Stimulated activated CD4-positive, alpha-beta T cell treated with anti-CD3 and anti-CD28 coated beads, Interleukin-2, amount 100 ng/mL, for 24 hours (primary cell): ENCODE data around the gene ZFP28.

Source experiments
- DNase-seq, 2 donors: peaks; one replicate each; pipeline ENCODE4 v3.0.0-alpha.2; 2020

ZFP28 gene

GRCh38 chr19:56538761-56539263 lies at the start of gene ZFP28:
TSS of gene ZFP28 (plus strand) at chr19:56538948. CDS start at chr19:56539019, 71 bp downstream.
- peak; percentile 75 for DNase-seq

- DNase-seq = no peak
Observed at GRCh38 chr19:56491399-56491798, 47.3 kb upstream of the ZFP28 start.

DNA sequence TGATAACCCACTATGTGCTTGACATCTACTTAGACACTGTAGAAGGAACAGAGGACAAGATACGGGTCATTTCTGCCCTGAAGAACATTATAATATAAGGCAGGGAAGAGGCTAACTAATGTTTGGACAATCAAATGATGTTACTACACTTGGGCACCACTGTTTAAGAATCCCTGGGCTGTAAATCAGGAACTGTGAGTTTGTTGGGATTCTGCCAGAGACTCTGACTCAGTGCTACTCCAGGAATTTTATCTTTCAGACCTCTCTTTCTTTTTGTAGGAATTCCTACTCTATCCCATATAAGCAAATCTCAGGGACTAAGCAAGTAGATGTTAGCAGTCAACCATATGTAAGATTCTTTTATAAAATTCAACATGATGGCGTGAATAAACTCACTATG lies 34.2 kb upstream of the ZFP28 start:
- no peak for DNase-seq

DNA sequence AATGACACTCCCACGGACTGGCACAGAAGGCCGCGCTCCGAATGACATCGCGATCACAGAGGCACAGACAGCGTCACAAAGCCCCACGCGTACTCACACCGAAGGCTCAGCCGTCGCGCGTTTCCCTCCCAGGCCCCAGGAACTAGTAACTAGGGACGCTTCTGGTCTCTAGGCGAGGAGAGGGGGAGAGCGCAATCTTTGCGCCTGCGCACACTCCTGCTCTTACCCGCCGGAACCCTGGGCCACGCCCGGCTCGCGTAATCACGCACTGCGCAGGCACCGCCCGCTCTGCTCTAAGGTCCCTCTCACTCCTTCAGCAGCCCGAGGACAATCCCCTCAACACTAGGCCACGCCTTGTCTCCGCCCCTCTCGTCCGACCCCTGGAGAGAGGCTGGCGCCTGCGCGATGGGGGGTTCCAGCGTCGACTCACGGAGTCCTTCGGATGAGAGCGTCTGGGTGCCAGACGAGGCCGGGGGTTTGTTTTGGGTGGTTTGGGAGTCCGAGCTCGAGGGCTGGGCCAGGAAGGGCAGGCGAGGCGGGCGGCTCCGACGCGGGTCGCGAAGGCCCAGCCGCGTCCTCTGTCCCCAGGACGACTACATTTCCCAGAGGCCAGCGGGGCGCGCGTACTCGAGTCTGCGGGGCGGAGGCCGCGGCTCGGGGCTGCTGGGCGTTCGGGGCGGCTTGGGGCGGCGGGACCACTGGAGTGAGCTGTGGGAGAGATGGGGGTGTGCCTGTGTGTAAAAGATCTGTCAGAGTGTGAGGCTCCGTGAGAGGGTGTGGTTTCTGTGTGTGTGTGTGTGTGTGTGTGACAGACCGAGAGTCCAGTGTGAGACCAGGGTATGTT lies 31.1 kb upstream of the ZFP28 start, which contains the start of gene ZNF471:
ZNF471 (plus strand) TSS at position 410 of the 844 bp plus-strand sequence. CDS start 3,717 bp downstream, outside the sequence.
- peak; percentile 77 for DNase-seq

DNA sequence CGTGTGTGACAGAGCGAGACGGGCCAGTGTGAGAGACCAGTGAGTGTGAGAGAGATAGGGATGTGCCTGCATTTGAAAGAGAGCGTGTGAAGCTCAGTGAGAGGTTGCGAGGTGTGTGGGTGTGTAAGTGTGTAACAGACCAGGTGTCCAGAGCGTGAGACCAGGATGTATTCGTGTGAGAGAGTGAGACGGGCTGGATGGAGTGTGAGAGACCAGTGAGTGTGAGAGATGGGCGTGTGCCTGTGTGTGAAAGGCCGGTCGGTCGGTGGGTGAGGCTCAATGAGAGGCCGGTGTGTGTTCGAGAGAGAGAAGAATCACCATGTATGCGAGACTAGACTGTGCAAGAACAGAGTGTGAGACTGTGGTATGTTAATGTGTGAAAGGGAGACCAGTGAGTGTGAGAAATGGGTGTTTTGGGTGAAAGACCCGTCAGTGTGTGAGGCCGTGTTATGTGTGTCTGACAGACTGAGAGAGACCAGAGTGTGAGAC lies 30.4 kb upstream of the ZFP28 start:
- no peak for DNase-seq

- DNase-seq = no peak
Observed at GRCh38 chr19:56525214-56525860, 13.4 kb upstream of the ZFP28 start.

GRCh38 chr19:56537442-56537841 lies 1.3 kb upstream of the ZFP28 start:
- DNase-seq = no peak

DNA sequence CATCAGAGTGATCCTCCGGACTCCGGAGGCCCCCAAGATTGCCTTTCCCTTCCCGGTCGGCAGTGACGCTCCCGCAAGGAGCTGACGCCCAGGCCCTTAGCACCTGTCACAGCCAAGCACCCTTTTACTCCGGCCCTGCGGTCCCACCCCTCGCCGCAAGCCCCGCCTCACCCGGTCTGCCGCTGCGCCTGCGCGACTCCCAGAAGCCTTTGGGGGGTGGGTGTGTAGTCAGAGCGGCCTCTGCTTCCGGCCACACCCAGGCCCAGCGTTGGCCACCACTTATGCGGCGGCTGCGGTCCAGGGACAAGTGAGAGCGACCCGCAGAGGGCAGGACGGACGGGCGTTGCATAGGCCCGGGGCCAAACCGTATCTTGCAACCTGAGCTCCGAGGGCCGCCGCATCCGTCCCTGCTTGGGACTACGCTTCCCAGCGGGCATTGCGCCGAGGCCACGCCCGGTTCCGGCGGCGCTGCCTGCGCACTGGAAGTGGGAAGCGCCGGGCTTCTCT lies 441 bp upstream of the ZFP28 start:
- DNase-seq = peak; percentile 84 to 91

DNA sequence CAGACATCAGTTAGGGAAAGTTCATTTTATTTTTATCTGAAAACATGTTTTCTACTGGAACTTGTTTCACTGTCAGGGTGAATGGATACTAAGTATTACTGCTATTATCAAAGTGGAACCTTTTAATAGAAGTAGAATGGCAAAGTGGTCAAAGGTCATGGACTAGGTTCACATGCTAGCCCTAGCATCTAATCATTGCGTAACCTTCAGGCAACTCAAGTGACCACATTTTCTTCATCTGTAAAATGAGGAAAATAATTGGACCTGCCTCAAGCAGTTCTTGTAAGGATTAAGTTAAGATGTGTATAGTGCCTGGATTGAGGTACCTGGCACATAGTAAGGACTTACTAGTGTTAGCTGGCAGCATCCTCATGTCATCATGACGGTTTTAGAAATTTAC lies 5.0 kb downstream of the ZFP28 start:
- no peak for DNase-seq

DNA sequence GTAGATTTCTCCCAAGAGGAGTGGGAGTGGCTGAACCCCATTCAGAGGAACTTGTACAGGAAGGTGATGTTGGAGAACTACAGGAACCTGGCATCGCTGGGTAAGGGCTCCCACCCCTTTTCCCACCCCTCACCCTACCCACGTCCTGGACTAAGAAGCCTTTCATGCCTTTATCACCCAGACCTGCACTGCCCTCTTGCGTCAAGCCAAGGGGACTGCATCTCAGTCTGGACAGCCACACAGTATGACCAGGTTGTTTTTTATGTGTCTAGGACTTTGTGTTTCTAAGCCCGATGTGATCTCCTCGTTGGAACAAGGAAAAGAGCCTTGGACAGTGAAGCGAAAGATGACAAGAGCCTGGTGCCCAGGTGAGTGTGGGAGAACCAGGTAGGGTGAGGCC lies 8.8 kb downstream of the ZFP28 start:
- DNase-seq = no peak

GRCh38 chr19:56554272-56554869 lies 15.6 kb downstream of the ZFP28 start:
- DNase-seq = no peak

- DNase-seq = no peak
Observed at GRCh38 chr19:56562766-56563165, 24.0 kb downstream of the ZFP28 start.

DNA sequence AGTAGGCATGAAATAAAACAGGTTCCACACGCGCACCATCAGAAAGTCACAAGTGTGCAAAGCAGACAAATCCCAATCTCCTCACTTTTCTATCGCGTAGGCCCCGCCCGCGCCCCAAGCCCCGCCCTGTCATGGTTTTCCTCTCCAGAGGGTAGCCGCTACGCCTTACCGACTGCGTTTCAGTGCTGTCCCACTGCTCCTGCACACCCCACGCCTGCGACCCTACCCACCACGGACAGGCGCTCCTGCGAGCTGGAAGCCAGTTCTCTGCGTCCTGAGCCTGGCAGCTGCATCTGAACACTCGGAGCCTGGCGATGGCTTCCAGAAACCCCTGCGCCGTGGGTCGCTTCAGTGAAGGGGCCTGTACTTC lies 28.1 kb downstream of the ZFP28 start:
- peak; percentile 47 to 64 for DNase-seq

DNA sequence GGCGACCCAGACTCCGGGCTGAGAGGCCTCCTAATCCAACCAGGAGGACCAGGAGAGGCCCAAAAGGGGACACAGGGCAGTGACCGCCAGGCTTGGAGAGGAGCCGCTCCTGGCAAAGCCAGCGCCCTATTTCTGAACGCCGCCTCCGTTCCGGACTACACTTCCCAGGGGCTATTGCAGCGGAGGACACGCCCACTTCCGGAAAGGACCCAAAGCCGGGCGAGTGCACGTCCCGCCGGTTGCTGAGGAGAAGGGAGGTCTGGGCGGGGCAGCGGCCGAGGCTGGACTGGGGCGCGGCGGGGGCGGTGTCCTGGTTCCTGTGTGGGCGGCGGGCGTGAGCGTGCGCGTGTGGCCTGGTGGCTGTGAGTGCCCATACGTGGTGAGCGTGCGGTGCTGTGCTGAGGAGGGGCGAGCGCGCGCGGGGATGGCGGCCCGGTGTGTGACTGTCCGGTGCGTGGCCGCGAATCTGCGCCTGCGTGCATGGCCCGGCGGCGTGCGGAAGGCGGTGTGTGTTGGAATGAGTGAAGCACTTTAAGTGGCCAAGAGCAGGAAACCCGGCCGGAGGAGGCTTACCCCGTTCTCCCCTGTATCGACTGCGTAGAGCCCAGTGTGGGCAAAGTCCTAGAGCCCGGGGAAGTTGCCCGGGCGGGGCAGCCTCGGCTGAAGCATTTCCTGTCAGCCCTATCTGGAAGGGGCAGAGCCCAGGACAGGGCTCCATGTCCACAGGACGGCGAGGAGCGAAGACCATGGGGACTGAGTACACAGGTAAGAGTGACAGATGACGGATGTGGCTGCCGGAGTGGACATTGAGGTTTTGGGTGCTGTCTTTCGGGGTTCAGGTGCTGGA lies 28.7 kb downstream of the ZFP28 start, which contains the start of gene ZNF470:
ZNF470 (plus strand) TSS at position 195 of the 847 bp plus-strand sequence. CDS start 2,844 bp downstream, outside the sequence.
- peak; percentile 90 to 91 for DNase-seq

DNA sequence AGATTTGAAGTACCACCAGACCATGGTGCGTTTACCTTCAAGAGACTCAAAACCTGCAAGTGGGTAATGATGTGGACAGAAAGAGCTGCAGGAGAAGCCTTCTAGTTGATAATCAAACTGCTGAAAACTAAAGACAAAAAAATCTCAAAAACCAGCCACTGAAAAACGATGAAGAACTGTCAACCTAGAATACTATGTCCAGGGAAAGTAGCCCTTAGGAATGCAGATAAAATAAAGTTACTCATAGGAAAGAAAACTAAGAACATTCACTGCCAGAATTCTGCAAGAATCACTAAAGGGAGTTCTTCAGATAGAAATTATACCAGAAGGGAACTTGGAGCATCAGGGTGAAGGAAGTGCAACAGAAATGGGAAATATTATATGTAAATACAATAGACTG lies 33.8 kb downstream of the ZFP28 start:
- DNase-seq = no peak

GRCh38 chr19:56573914-56574313 lies 35.2 kb downstream of the ZFP28 start:
- DNase-seq = no peak

DNA sequence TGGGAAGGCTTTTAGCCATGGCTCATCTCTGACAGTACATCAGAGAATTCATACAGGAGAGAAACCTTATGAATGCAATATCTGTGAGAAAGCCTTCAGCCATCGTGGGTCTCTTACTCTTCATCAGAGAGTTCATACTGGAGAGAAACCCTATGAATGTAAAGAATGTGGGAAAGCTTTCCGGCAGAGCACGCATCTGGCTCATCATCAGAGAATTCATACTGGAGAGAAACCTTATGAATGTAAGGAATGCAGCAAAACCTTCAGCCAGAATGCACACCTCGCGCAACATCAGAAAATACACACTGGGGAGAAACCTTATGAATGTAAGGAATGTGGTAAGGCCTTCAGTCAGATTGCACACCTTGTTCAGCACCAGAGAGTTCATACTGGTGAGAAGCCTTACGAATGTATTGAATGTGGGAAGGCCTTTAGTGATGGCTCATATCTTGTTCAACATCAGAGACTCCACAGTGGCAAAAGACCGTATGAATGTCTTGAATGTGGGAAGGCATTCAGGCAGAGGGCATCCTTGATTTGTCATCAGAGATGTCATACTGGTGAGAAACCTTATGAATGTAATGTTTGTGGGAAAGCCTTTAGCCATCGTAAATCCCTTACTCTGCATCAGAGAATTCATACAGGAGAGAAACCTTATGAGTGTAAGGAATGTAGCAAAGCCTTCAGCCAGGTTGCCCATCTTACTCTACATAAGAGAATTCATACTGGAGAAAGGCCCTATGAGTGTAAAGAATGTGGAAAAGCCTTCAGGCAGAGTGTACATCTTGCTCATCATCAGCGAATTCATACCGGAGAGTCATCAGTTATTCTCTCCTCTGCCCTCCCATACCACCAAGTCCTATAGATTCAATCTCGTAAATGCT lies 39.2 kb downstream of the ZFP28 start:
- no peak for DNase-seq

GRCh38 chr19:56594446-56594782 lies 55.7 kb downstream of the ZFP28 start:
- no peak for DNase-seq

DNA sequence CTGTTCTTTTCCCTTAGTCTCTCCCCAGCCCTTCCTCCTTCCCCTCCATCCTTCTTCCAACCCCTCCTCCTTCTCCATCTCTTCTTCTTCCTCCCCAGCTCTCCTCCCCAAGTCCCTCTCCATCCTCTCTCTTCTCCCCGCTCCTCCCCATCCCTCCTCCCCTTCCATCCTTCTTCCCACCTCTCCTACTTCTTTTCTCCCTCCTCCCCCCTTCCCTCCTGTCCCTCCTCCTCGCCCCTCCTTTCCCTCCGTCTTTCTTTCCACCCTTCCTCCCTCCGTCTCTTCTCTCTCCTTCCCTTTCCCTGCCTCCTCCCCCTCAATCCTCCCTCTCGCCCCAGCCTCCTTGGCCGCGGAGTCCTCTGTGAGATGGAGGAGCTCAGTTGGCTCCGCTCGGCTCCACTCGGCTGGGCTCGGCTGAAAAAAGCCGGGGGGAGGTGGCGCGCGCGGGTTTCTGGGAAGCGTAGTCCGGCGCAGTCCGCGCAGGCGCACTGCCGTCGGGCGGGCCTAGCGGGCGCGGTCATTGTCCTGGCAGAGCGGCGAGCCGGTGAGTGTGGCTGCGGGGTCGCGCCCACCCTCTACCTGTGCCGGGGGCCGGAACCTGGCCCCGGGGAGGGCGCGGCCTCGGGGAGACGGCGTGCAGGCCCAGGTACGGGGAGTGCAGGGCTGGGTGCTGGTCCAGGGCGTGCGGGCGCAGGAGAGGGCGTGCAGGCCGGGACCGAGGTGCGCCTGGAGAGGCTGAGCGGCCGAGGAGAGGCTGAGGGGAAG lies 56.2 kb downstream of the ZFP28 start, which contains the start of gene ZNF71:
ZNF71 (plus strand) TSS at position 520 of the 765 bp plus-strand sequence. CDS start 6,257 bp downstream, outside the sequence.
- peak; percentile 89 to 90 for DNase-seq

DNA sequence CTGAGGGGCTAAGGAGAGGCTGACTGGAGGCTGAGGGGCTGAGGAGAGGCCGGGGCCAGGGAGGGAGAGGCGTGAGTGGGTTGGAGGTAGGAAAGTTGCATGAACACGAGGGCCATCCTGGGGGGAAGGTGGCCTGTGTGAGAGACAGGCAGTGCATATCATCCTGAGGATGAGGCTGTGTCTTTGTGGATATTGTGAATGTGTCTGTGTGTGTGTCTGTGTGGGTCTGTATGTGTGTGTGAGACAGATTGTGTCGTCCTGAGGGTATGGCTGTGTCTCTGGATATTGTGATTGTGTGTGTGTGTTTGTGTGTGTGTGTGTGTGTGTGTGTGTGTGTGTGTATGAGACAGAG lies 56.8 kb downstream of the ZFP28 start:
- no peak for DNase-seq
